Rectal smooth muscle tissue (tissue), 1 donor: ENCODE data around the gene DLGAP1.
"Not testable (repeated sequence)": the region's sequence is repeated elsewhere in the genome, so short reads cannot be mapped to it uniquely, and the experiment has no call there.

ENCODE experiments used
- H3K27ac ChIP-seq: one replicate; pipeline ENCODE4 v1.7.0; 2013; ENCODE audit warnings: low read depth, low read length, inconsistent platforms
- H3K27me3 ChIP-seq: one replicate; pipeline ENCODE4 v1.7.0; 2013; ENCODE audit warnings: low read length; ENCODE audit not compliant: control insufficient read depth, insufficient read depth
- H3K36me3 ChIP-seq: one replicate; pipeline ENCODE4 v1.7.0; 2013; ENCODE audit warnings: low read length; ENCODE audit not compliant: control insufficient read depth, insufficient read depth
- H3K4me1 ChIP-seq: one replicate; pipeline ENCODE4 v1.7.0; 2013; ENCODE audit warnings: low read length; ENCODE audit not compliant: control insufficient read depth, insufficient read depth
- H3K4me3 ChIP-seq: one replicate; pipeline ENCODE4 v1.7.0; 2013; ENCODE audit warnings: low read length
- H3K9ac ChIP-seq: one replicate; pipeline ENCODE4 v1.7.0; 2013; ENCODE audit warnings: low read length

Gene DLGAP1

DNA sequence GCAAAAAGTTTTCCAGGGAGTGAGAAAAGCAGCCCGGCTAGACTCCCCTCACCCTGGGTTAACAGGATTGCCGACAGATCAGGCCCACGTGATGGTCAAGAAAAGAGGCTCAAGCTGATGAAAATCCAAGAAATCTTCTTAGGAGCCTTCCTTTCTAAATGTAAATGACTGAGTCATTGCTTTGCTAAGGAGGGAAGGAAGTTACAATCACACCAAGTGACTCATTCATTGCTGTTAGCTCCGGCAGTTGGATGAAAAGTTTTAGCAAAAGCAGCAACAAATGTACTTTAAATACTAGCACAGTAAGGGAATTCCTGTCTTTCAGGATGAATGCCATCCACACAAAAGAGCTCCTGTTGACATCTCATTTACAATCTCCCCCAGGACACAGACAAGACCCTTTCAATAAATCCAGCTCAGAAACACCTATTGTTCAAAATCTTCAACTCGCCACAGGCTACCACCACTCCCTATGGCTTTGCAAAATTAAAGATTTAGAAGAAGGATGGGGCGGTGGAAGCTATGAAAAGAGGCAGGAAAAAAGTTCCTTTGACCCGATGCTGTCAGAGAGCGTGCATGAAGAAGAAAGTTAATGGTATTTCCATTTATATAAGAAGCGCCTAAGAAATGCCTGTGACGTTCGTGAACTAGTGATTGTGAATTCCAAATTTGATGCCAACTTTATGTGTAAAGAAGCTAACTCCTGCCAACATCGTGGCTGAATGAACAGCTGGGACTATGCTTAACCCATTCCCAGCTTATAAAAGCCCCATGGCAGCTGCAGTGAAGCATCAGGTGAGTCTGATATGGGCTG is 851.5 kb downstream of the DLGAP1 start:
- H3K36me3 ChIP-seq, result no peaks in the 10 kb centered on the region
- H3K4me3 ChIP-seq, result peak overlapping the region; percentile 77
- H3K4me1 ChIP-seq, result peaks cover 27% of the 10 kb centered on the region
- H3K27ac ChIP-seq, result peak overlapping the region; percentile 88
- H3K27me3 ChIP-seq, result no peaks in the 10 kb centered on the region
- peak overlapping the region; percentile 16 for H3K9ac ChIP-seq

- not testable (repeated sequence) for H3K27ac ChIP-seq, H3K4me3 ChIP-seq, H3K36me3 ChIP-seq, H3K9ac ChIP-seq, H3K27me3 ChIP-seq
- H3K4me1 ChIP-seq, result peaks cover 38% of the 10 kb centered on the region
Observed at GRCh38 chr18:3601106-3601755, 853.9 kb downstream of the DLGAP1 start.

- no peak overlapping the region for H3K4me3 ChIP-seq
- H3K27me3 ChIP-seq, result no peaks in the 10 kb centered on the region
- H3K36me3 ChIP-seq, result no peaks in the 10 kb centered on the region
- no peak overlapping the region for H3K27ac ChIP-seq
- no peak overlapping the region for H3K9ac ChIP-seq
- peaks cover 42% of the 10 kb centered on the region for H3K4me1 ChIP-seq
Observed at GRCh38 chr18:3599861-3600260, 855.2 kb downstream of the DLGAP1 start.

DNA sequence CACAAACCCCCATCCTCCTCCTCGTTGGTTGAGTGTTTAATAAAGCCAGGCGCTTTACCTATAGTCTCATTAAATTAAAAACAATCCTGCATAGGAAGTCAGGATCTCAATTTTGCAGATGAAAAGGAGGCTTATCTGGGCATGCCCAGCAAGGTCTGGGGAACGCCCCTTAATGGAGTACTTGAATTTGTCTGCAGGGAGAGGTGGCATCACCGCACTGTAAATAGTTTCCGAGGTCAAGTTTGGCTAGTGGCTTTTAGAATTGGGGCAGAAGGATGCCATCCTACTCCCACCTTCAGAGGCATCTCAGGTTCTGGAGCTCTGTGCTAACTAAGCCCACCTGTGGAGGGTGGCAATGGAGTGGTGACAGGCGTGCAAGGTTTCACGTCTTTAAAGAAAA is 855.9 kb downstream of the DLGAP1 start:
- Histone ChIP-seq H3K4me3 (no peak overlapping the region), H3K27ac (no peak overlapping the region), H3K4me1 (peaks cover 36% of the 10 kb centered on the region), H3K9ac (no peak overlapping the region), H3K27me3 (no peaks in the 10 kb centered on the region), H3K36me3 (no peaks in the 10 kb centered on the region)

- Histone ChIP-seq H3K27me3 (no peaks in the 10 kb centered on the region), H3K9ac (no peak overlapping the region), H3K4me3 (no peak overlapping the region), H3K27ac (no peak overlapping the region), H3K4me1 (peaks cover 30% of the 10 kb centered on the region), H3K36me3 (no peaks in the 10 kb centered on the region)
Observed at GRCh38 chr18:3598581-3598980, 856.5 kb downstream of the DLGAP1 start.

GRCh38 chr18:3597409-3598357 is 857.4 kb downstream of the DLGAP1 start:
- H3K27me3 ChIP-seq, result no peaks in the 10 kb centered on the region
- H3K4me3 ChIP-seq, result peak overlapping the region; percentile 23
- peak overlapping the region; percentile 17 for H3K9ac ChIP-seq
- H3K27ac ChIP-seq, result peak overlapping the region; percentile 95
- no peaks in the 10 kb centered on the region for H3K36me3 ChIP-seq
- peaks cover 32% of the 10 kb centered on the region for H3K4me1 ChIP-seq

DNA sequence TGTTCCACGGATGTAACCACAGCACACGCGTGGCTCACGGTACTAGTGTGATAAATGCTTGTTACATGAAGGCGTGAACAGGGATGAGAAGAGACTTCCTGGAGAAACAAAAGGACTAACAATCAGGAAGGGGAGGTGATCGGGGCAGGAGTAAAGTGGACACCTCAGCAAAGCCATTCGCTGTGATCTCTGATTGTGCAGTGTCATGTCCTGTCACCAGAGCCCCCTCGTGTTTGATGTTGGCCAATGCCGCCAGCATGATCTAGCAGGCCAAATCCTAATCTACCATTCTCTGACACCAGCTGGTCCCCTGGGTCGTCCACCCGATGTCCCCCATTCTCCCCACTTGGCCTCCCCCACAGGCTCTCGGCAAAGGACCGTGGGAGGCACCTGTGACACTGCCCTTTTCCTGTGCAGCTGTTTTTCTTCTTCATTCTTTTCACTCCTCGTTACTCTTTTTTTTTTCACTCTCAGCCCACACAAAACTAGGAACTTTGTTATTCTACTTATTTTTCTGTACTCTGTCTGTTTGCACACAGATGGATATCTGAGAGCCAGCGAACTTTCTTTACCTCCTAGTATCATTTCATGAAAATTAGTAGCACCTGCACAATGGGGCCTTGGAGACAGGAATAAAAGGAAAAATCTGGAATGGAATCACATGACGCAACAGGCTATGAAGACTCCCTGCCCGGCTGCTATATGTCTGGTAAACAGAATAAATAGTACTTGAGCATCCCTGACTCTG is 858.3 kb downstream of the DLGAP1 start:
- Histone ChIP-seq H3K36me3 (no peaks in the 10 kb centered on the region), H3K4me3 (peak overlapping the region; percentile 23), H3K9ac (peak overlapping the region; percentile 17), H3K27ac (peak overlapping the region; percentile 95), H3K4me1 (peaks cover 29% of the 10 kb centered on the region), H3K27me3 (no peaks in the 10 kb centered on the region)

DNA sequence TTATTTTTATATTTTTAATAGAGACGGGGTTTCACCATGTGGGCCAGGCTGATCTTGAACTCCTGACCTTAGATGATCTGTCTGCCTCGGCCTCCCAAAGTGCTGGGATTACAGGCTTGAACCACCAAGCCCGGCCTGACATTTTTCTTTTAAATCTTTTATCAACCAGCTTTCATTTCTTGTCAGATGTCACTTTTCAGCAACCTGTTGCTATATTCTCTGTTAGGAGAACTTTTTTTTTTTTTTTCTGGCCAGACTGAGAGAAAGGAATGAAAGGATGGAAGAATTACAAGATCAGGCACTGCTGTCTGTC is 858.8 kb downstream of the DLGAP1 start:
- no peak overlapping the region for H3K9ac ChIP-seq
- no peaks in the 10 kb centered on the region for H3K36me3 ChIP-seq
- H3K27ac ChIP-seq, result peak overlapping the region; percentile 95
- H3K27me3 ChIP-seq, result no peaks in the 10 kb centered on the region
- H3K4me3 ChIP-seq, result peak overlapping the region; percentile 20
- H3K4me1 ChIP-seq, result peaks cover 29% of the 10 kb centered on the region

GRCh38 chr18:3595369-3596273 is 859.5 kb downstream of the DLGAP1 start:
- peaks cover 29% of the 10 kb centered on the region for H3K4me1 ChIP-seq
- no peaks in the 10 kb centered on the region for H3K27me3 ChIP-seq
- peak overlapping the region; percentile 95 for H3K27ac ChIP-seq
- H3K9ac ChIP-seq, result no peak overlapping the region
- peak overlapping the region; percentile 71 for H3K4me3 ChIP-seq
- no peaks in the 10 kb centered on the region for H3K36me3 ChIP-seq

- Histone ChIP-seq H3K4me3 (peak overlapping the region; percentile 71), H3K27ac (peak overlapping the region; percentile 95), H3K4me1 (peaks cover 29% of the 10 kb centered on the region), H3K9ac (peak overlapping the region; percentile 58), H3K36me3 (no peaks in the 10 kb centered on the region), H3K27me3 (no peaks in the 10 kb centered on the region)
Observed at GRCh38 chr18:3594760-3595368, 860.2 kb downstream of the DLGAP1 start.
